K562 (cell line): ENCODE results near the gene ACAT2. TPM values are rescaled to one million over a fixed set of nuclear protein-coding genes. Genes with fewer than 3 reads are reported as not detected.

Source experiments
- AFF1 ChIP-seq, 2 experiments: fragments of 450-650 bp; IDR thresholded peaks; 2 replicates each; pipeline ENCODE4 v1.6.1; 2018; ENCODE audit warnings: mild to moderate bottlenecking in 2 of 2, low read depth in 1 of 2; ENCODE audit not compliant: partially characterized antibody in 2 of 2
- CCAR2 ChIP-seq: fragments of 200-400 bp; formaldehyde crosslinking; IDR thresholded peaks from 2 replicates; pipeline ENCODE4 v1.6.1; 2017; ENCODE audit warnings: mild to moderate bottlenecking, low read depth, low read length
- EHMT2 ChIP-seq: fragments of 450-650 bp; IDR thresholded peaks from 2 replicates; pipeline ENCODE4 v1.6.1; 2018; ENCODE audit warnings: antibody characterized with exemption
- ILK ChIP-seq: fragments of 450-650 bp; IDR thresholded peaks from 2 replicates; pipeline ENCODE4 v1.6.1; 2016; ENCODE audit warnings: missing genetic modification characterization, low read depth, mild to moderate bottlenecking, missing compliant biosample characterization, moderate library complexity, borderline replicate concordance
- IRF2 ChIP-seq: sonication (generic); formaldehyde crosslinking; IDR thresholded peaks from 2 replicates; pipeline ENCODE4 v1.8.1; 2022; ENCODE audit warnings: mild to moderate bottlenecking, missing genetic modification reagents
- MCM2 ChIP-seq: fragments of 450-650 bp; IDR thresholded peaks from 2 replicates; pipeline ENCODE4 v1.6.1; 2017; ENCODE audit warnings: low read depth, mild to moderate bottlenecking
- PHB ChIP-seq: fragments of 250-450 bp; sonication (Bioruptor Pico); IDR thresholded peaks from 2 replicates; pipeline ENCODE4 v1.5.0; 2021
- POU5F1 ChIP-seq: fragments of 150-350 bp; IDR thresholded peaks from 2 replicates; pipeline ENCODE4 v1.6.1; 2014; ENCODE audit warnings: borderline replicate concordance, low read length, low read depth, mild to moderate bottlenecking; ENCODE audit not compliant: partially characterized antibody
- SAFB ChIP-seq: fragments of 200-400 bp; formaldehyde crosslinking; IDR thresholded peaks from 2 replicates; pipeline ENCODE4 v1.6.1; 2017; ENCODE audit warnings: low read depth, low read length, borderline replicate concordance
- ZNF232 ChIP-seq: sonication (generic); formaldehyde crosslinking; IDR thresholded peaks from 2 replicates; pipeline ENCODE4 v1.8.0; 2022; ENCODE audit warnings: mild to moderate bottlenecking, missing genetic modification reagents
- ZNF277 ChIP-seq: fragments of 250-450 bp; sonication (Bioruptor Pico); IDR thresholded peaks from 2 replicates; pipeline ENCODE4 v1.8.0; 2022; ENCODE audit warnings: inconsistent platforms, mild to moderate bottlenecking, moderate library complexity, borderline replicate concordance
- ZNF347 ChIP-seq: fragments of 450-650 bp; formaldehyde crosslinking; IDR thresholded peaks from 2 replicates; pipeline ENCODE4 v1.4.0; 2020; ENCODE audit warnings: low read depth, mild to moderate bottlenecking, moderate library complexity
- ZNF398 ChIP-seq: fragments of 250-450 bp; sonication (Bioruptor Pico); IDR thresholded peaks from 2 replicates; pipeline ENCODE4 v1.8.0; 2021; ENCODE audit warnings: moderate library complexity, mild to moderate bottlenecking, inconsistent platforms
- ZNF408 ChIP-seq: fragments of 250-450 bp; sonication (Bioruptor Pico); IDR thresholded peaks from 2 replicates; pipeline ENCODE4 v1.4.0; 2020; ENCODE audit warnings: low read depth, mild to moderate bottlenecking, moderate library complexity
- ZNF75A ChIP-seq: fragments of 450-650 bp; formaldehyde crosslinking; IDR thresholded peaks from 2 replicates; pipeline ENCODE4 v1.4.0; 2020; ENCODE audit warnings: mild to moderate bottlenecking
- polyA plus RNA-seq, 8 experiments: library from polyadenylated mRNA; depleted of rRNA in 4 of 8; stranded (reverse) in 5 of 8; unstranded in 3 of 8; fragments of >200 nt; fragmentation: Nextera tagmentation in 2 of 8; fragmentation: Illumina TruSeq in 1 of 8; extraction: Ambion mirVana in 2 of 8; extraction: Trizol in 1 of 8; gene quantifications; 2 replicates each; pipeline versions ENCODE4 v1.2.1 to v1.2.3, GENCODE V29; 2011 to 2014; ENCODE audit warnings: inconsistent platforms in 1 of 8, missing spikeins in 1 of 8
- total RNA-seq, 7 experiments: library from RNA; depleted of rRNA in 6 of 7; stranded (reverse); fragments of >200 nt in 6 of 7; fragmentation: Illumina TruSeq in 2 of 7; extraction: Trizol in 2 of 7; gene quantifications; 2 replicates each; pipeline versions ENCODE4 v1.2.1 to v1.2.3, GENCODE V29; 2011 to 2021; ENCODE audit warnings: low replicate concordance in 1 of 7

The ACAT2 gene
- total and polyA plus RNA-seq, 9 of the 15 experiments (the other 6 are each of a cell fraction or from before 2014, with no cell fraction given): 63.0 to 309 (median 144) TPM

- TF ChIP-seq ZNF277 (CRISPR knock-in tag) (no peak), ZNF398 (no peak), ZNF75A (CRISPR knock-in tag) (no peak), AFF1 (IDR thresholded peaks at IDR 0.05; ENCODE audit: low read depth in 1 of 2, partially characterized antibody in 2 of 2) (no peak), MCM2 (no peak), CCAR2 (no peak), ZNF347 (CRISPR knock-in tag) (no peak), EHMT2 (no peak), PHB (CRISPR knock-in tag) (no peak), ZNF408 (CRISPR knock-in tag) (no peak), ILK (tag) (no peak), IRF2 (CRISPR knock-in tag) (no peak), ZNF232 (CRISPR knock-in tag) (no peak), POU5F1 (peak; percentile 76), SAFB (0 out of 2 replicates have a peak, but pooled peaks have one; percentile 18)
These were observed at the start of gene ACAT2 (continued) for GRCh38 chr6:159761873-159762680.
